GM12878 (cell line): Measurements from ENCODE around the gene CHPF2. TPM values are rescaled to one million over a fixed set of nuclear protein-coding genes. Genes with fewer than 3 reads are reported as not detected.

Source experiments
- ATAC-seq: fragments of 200-7000 bp; cut with Tn5 transposase; 3 replicates; pipeline ENCODE4 v1.9.1; 2020; ENCODE audit warnings: mild to moderate bottlenecking, moderate library complexity
- BruUV-seq: library from RNA; stranded (reverse); fragments of 400-500 nt; replicated peaks from 2 replicates; lab custom pipeline; 2021; lab: Mats Ljungman, UMichigan
- CTCF ChIA-PET: fragments of 300-600 bp; sonication (Branson Sonifier 250); formaldehyde crosslinking; extraction: SDS; loops from one replicate; lab custom pipeline; 2021; ENCODE audit warnings: inconsistent platforms; lab: Yijun Ruan, JAX
- POLR2A ChIA-PET: fragments of 350-600 bp; formaldehyde crosslinking; extraction: SDS; loops from one replicate; lab custom pipeline; 2021; ENCODE audit warnings: inconsistent platforms; lab: Charles Lee
- RAD21 ChIA-PET: fragments of 300-600 bp; sonication (Branson Sonifier 250); formaldehyde crosslinking; loops from one replicate; lab custom pipeline; 2023; ENCODE audit warnings: antibody characterized with exemption; ENCODE audit not compliant: unreplicated experiment; lab: Charles Lee
- SMC1A ChIA-PET: fragments of 300-600 bp; sonication (Branson Sonifier 250); formaldehyde crosslinking; loops from one replicate; lab custom pipeline; 2023; ENCODE audit not compliant: unreplicated experiment, uncharacterized antibody; lab: Charles Lee
- DNase-seq: peaks from one replicate; pipeline ENCODE4 v3.0.0-alpha.2; 2011; ENCODE audit warnings: low read depth, low spot score
- FAIRE-seq: peaks from 3 replicates; lab custom pipeline; 2011; peaks lifted over from hg19 to GRCh38; lab: Jason Lieb, UNC
- H2AFZ ChIP-seq: 2 replicates; pipeline ENCODE4 v1.6.0; 2011; ENCODE audit warnings: low read depth, low read length, control low read depth; ENCODE audit not compliant: control insufficient read depth
- H3K27ac ChIP-seq: 2 replicates; pipeline ENCODE4 v1.5.1; 2011; ENCODE audit warnings: control low read depth; ENCODE audit not compliant: control insufficient read depth, insufficient read depth
- H3K27me3 ChIP-seq, 2 experiments: replicated peaks in 1 of 2; 2 replicates each; pipeline versions ENCODE4 v1.6.0 to v1.6.1; 2011; ENCODE audit warnings: low read length in 1 of 2; ENCODE audit not compliant: control insufficient read depth in 2 of 2, insufficient read depth in 2 of 2
- H3K36me3 ChIP-seq, 2 experiments: 2 replicates each; pipeline ENCODE4 v1.5.1; 2011; ENCODE audit warnings: low read length in 1 of 2; ENCODE audit not compliant: control insufficient read depth in 2 of 2, insufficient read depth in 2 of 2
- H3K4me1 ChIP-seq: 2 replicates; pipeline ENCODE4 v1.6.1; 2011; ENCODE audit warnings: mild to moderate bottlenecking, low read length, moderate library complexity, mixed read lengths; ENCODE audit not compliant: control insufficient read depth, insufficient read depth
- H3K4me2 ChIP-seq: 2 replicates; pipeline ENCODE4 v1.6.0; 2011; ENCODE audit warnings: control low read depth; ENCODE audit not compliant: control insufficient read depth, insufficient read depth
- H3K4me3 ChIP-seq: fragments of 200-600 bp; sonication (generic); 2 replicates; pipeline ENCODE4 v1.5.1; 2016
- H3K79me2 ChIP-seq: 2 replicates; pipeline ENCODE4 v1.6.0; 2011; ENCODE audit warnings: low read length; ENCODE audit not compliant: control insufficient read depth, insufficient read depth
- H3K9ac ChIP-seq: 2 replicates; pipeline ENCODE4 v1.8.0; 2011; ENCODE audit warnings: low read length, control low read depth, mixed read lengths; ENCODE audit not compliant: control insufficient read depth, insufficient read depth
- H3K9me3 ChIP-seq: replicated peaks from 3 replicates; pipeline ENCODE4 v1.5.1; 2011; ENCODE audit warnings: mild to moderate bottlenecking, low read length; ENCODE audit not compliant: control insufficient read depth, insufficient read depth
- H4K20me1 ChIP-seq: 2 replicates; pipeline ENCODE4 v1.6.0; 2011; ENCODE audit not compliant: control insufficient read depth, insufficient read depth
- BRCA1 ChIP-seq: IDR thresholded peaks from 2 replicates; pipeline ENCODE4 v1.6.1; 2011; ENCODE audit warnings: low read depth, low read length, improper control_type of control experiment
- CEBPB ChIP-seq, 2 experiments: fragments of 150-350 bp in 1 of 2; IDR thresholded peaks; 2 replicates each; pipeline ENCODE4 v1.6.1; 2012 to 2014; ENCODE audit warnings: low read depth in 2 of 2, low read length in 2 of 2, borderline replicate concordance in 1 of 2, inconsistent platforms in 1 of 2
- EP300 ChIP-seq, 2 experiments: fragments of 150-350 bp in 1 of 2; IDR thresholded peaks; 2 replicates each; pipeline ENCODE4 v1.6.1; 2011 to 2012; ENCODE audit warnings: low read depth in 2 of 2, low read length in 2 of 2, borderline replicate concordance in 1 of 2, improper control_type of control experiment in 1 of 2, inconsistent platforms in 1 of 2; ENCODE audit not compliant: control insufficient read depth in 1 of 2
- SIN3A ChIP-seq: IDR thresholded peaks from 2 replicates; pipeline ENCODE4 v1.6.1; 2012; ENCODE audit warnings: low read depth, low read length, improper control_type of control experiment
- SUZ12 ChIP-seq: fragments of 200-600 bp; sonication (generic); IDR thresholded peaks from one replicate; pipeline ENCODE4 v1.6.1; 2018; ENCODE audit warnings: antibody characterized with exemption, mild to moderate bottlenecking; ENCODE audit not compliant: unreplicated experiment
- TAF1 ChIP-seq: IDR thresholded peaks from 2 replicates; pipeline ENCODE4 v1.6.1; 2011; ENCODE audit warnings: mild to moderate bottlenecking, low read depth, low read length, borderline replicate concordance
- WGBS: methylation state at CpG from one replicate; pipeline ENCODE4 v1.1.6; 2016; ENCODE audit warnings: low lambda C conversion rate; ENCODE audit not compliant: insufficient replicate concordance, insufficient coverage; ENCODE audit errors: missing lambda C conversion rate; 5-methylcytosine and 5-hydroxymethylcytosine counted together
- in situ Hi-C: fragments of 300-500 bp; cut with MboI; formaldehyde crosslinking; loops from 9 replicates; pipeline ENCODE4 v1.14.3; 2018; ENCODE audit warnings: mixed read lengths
- intact Hi-C: fragments of 100-400 bp; cut with micrococcal nuclease; formaldehyde crosslinking; loops from one replicate; pipeline ENCODE4 v1.14.2; 2022; ENCODE audit not compliant: unreplicated experiment
- polyA plus RNA-seq, 11 experiments: library from polyadenylated mRNA; depleted of rRNA in 4 of 11; unstranded in 6 of 11; stranded (reverse) in 5 of 11; fragments of >200 nt; fragmentation: Nextera tagmentation in 4 of 11; fragmentation: Illumina TruSeq in 1 of 11; extraction: Ambion mirVana in 4 of 11; extraction: Trizol in 1 of 11; gene quantifications; 1 replicate in 1 of 11; 2 replicates in 10 of 11; pipeline versions ENCODE4 v1.2.1 to v1.2.3, GENCODE V29; 2011 to 2016; ENCODE audit warnings: inconsistent platforms in 2 of 11, missing spikeins in 2 of 11, low read depth in 1 of 11
- total RNA-seq, 4 experiments: library from RNA; depleted of rRNA in 3 of 4; stranded (reverse); fragments of >200 nt in 3 of 4; fragmentation: Illumina TruSeq in 1 of 4; extraction: Trizol in 1 of 4; gene quantifications; 2 replicates each; pipeline versions ENCODE4 v1.2.1 to v1.2.3, GENCODE V29; 2013 to 2021
- TF ChIP-seq, protein P1 (sequence below): fragments of 450-650 bp; IDR thresholded peaks from 2 replicates; pipeline ENCODE4 v1.6.1; 2016; ENCODE audit warnings: mild to moderate bottlenecking, moderate library complexity, borderline replicate concordance
- TF ChIP-seq, protein P2 (sequence below): fragments of 450-650 bp; formaldehyde crosslinking; IDR thresholded peaks from 2 replicates; pipeline ENCODE4 v1.4.0; 2020; ENCODE audit warnings: mild to moderate bottlenecking, moderate library complexity

The CHPF2 gene
- total and polyA plus RNA-seq, 10 of the 15 experiments (the other 5 are each of a cell fraction or from before 2014, with no cell fraction given): 0.23 to 33.1 (median 11.5) TPM

DNA sequence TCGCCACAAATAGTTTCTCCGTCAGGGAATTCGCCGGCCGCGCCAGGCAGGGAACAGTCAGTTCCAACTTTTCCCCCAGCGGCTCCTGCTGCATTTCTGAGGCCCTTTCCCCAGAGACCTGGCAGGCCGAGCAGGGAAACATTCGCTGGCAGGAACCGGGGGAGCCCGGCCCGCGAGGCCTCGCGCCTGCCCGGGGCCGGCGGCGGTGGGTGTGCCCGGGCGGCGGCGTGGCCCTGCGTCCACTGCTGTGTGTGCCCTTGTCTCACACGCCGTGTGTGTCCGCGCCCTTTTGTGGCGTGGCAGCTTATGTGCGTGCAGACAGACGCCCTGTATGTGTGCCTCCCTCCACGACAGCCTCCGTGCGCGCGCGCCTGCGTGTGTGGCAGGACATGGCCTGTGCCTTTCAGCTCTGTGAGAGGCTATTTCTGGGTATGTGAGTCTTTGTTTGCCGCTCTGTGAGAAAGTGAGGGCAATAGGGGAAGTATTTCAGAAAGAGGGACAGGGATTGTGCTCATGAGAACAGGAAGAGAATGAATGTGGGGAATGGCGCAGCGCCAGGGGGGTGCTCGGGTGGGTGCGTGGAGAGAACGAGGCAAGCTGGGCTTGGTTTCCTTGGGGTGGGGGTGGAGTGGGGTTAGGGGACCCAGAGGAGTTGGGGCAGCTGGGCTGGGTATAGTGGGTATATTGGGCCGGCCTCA lies 16.9 kb downstream of the CHPF2 start:
- no peaks in the 10 kb centered on the region for H3K79me2 ChIP-seq
- intact Hi-C loops: no loop called here
- BruUV-seq: no TSS peak
- H3K4me1 ChIP-seq: peaks cover 5% of the 10 kb centered on the region
- H2AFZ ChIP-seq: no peak overlapping the region
- 0 out of 3 replicates have a peak, but pooled peaks have one; percentile 2 for ATAC-seq
- ChIA-PET CTCF (no interaction called here), SMC1A (no interaction called here), RAD21 (no interaction called here), POLR2A (no interaction called here)
- H3K9ac ChIP-seq: no peak overlapping the region
- H3K27me3 ChIP-seq: peaks cover 28 to 35% of the 10 kb centered on the region in 2 experiments
- TF ChIP-seq SUZ12 (peak; percentile 81), BRCA1 (no peak)
- H4K20me1 ChIP-seq: no peaks in the 10 kb centered on the region
- H3K4me3 ChIP-seq: no peak overlapping the region
- H3K4me2 ChIP-seq: 0 out of 2 replicates have a peak overlapping the region, but pooled peaks have one; percentile 11
- 1% methylated on average over 45 of the region's 45 CpGs for WGBS
- DNase-seq: no peak
- in situ Hi-C loops: no loop called here
- no peaks in the 10 kb centered on the region for H3K9me3 ChIP-seq
- no peaks in the 10 kb centered on the region for H3K36me3 ChIP-seq
- FAIRE-seq: no peak
- no peak overlapping the region for H3K27ac ChIP-seq

DNA sequence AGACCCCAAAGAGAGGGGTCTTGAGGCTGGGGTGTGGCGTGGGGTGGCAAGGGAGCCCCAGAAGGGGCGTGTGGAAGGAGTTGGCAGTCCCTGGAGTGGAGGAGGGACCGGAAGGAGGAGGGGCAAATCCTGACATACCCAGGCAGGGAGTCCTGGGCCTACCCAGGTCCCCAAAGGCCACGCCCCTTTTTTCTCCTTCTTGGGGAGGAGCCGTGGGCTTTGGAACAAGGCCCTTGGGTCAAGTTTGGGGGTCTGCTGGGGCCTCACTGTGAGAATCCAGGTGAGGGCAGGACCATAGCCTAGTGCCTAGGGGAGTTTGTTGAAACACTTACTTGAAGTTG lies 17.4 kb downstream of the CHPF2 start:
- WGBS: 7% methylated on average over 5 of the region's 5 CpGs
- H3K9me3 ChIP-seq: no peaks in the 10 kb centered on the region
- intact Hi-C loops (no loop called here), in situ Hi-C loops (no loop called here)
- no peaks in the 10 kb centered on the region for H3K79me2 ChIP-seq
- no peak overlapping the region for H3K4me2 ChIP-seq
- no peaks in the 10 kb centered on the region for H4K20me1 ChIP-seq
- SMC1A ChIA-PET: no interaction called here
- H3K27ac ChIP-seq: no peak overlapping the region
- H3K4me3 ChIP-seq: no peak overlapping the region
- H3K27me3 ChIP-seq: peaks cover 28 to 35% of the 10 kb centered on the region in 2 experiments
- RAD21 ChIA-PET: no interaction called here
- POLR2A ChIA-PET: no interaction called here
- peaks cover 5% of the 10 kb centered on the region; the same call in 1 of the 2 replicates for H3K4me1 ChIP-seq
- H2AFZ ChIP-seq: no peak overlapping the region
- no peaks in the 10 kb centered on the region for H3K36me3 ChIP-seq
- no TSS peak for BruUV-seq
- no peak for FAIRE-seq
- DNase-seq: no peak
- CTCF ChIA-PET: no interaction called here
- no peak overlapping the region for H3K9ac ChIP-seq
- no peak for ATAC-seq
- TF ChIP-seq, protein P1, sequence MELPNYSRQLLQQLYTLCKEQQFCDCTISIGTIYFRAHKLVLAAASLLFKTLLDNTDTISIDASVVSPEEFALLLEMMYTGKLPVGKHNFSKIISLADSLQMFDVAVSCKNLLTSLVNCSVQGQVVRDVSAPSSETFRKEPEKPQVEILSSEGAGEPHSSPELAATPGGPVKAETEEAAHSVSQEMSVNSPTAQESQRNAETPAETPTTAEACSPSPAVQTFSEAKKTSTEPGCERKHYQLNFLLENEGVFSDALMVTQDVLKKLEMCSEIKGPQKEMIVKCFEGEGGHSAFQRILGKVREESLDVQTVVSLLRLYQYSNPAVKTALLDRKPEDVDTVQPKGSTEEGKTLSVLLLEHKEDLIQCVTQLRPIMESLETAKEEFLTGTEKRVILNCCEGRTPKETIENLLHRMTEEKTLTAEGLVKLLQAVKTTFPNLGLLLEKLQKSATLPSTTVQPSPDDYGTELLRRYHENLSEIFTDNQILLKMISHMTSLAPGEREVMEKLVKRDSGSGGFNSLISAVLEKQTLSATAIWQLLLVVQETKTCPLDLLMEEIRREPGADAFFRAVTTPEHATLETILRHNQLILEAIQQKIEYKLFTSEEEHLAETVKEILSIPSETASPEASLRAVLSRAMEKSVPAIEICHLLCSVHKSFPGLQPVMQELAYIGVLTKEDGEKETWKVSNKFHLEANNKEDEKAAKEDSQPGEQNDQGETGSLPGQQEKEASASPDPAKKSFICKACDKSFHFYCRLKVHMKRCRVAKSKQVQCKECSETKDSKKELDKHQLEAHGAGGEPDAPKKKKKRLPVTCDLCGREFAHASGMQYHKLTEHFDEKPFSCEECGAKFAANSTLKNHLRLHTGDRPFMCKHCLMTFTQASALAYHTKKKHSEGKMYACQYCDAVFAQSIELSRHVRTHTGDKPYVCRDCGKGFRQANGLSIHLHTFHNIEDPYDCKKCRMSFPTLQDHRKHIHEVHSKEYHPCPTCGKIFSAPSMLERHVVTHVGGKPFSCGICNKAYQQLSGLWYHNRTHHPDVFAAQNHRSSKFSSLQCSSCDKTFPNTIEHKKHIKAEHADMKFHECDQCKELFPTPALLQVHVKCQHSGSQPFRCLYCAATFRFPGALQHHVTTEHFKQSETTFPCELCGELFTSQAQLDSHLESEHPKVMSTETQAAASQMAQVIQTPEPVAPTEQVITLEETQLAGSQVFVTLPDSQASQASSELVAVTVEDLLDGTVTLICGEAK: no peak
- TF ChIP-seq, protein P2, sequence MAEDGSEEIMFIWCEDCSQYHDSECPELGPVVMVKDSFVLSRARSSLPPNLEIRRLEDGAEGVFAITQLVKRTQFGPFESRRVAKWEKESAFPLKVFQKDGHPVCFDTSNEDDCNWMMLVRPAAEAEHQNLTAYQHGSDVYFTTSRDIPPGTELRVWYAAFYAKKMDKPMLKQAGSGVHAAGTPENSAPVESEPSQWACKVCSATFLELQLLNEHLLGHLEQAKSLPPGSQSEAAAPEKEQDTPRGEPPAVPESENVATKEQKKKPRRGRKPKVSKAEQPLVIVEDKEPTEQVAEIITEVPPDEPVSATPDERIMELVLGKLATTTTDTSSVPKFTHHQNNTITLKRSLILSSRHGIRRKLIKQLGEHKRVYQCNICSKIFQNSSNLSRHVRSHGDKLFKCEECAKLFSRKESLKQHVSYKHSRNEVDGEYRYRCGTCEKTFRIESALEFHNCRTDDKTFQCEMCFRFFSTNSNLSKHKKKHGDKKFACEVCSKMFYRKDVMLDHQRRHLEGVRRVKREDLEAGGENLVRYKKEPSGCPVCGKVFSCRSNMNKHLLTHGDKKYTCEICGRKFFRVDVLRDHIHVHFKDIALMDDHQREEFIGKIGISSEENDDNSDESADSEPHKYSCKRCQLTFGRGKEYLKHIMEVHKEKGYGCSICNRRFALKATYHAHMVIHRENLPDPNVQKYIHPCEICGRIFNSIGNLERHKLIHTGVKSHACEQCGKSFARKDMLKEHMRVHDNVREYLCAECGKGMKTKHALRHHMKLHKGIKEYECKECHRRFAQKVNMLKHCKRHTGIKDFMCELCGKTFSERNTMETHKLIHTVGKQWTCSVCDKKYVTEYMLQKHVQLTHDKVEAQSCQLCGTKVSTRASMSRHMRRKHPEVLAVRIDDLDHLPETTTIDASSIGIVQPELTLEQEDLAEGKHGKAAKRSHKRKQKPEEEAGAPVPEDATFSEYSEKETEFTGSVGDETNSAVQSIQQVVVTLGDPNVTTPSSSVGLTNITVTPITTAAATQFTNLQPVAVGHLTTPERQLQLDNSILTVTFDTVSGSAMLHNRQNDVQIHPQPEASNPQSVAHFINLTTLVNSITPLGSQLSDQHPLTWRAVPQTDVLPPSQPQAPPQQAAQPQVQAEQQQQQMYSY (CRISPR knock-in tag): no peak
- TF ChIP-seq CEBPB (IDR thresholded peaks at IDR 0.05; ENCODE audit: borderline replicate concordance in 1 of 2, low read depth in 2 of 2, low read length in 2 of 2) (no peak), TAF1 (no peak), SIN3A (no peak), EP300 (IDR thresholded peaks at IDR 0.05; ENCODE audit: borderline replicate concordance in 1 of 2, control insufficient read depth in 1 of 2, low read depth in 2 of 2, low read length in 2 of 2) (no peak)
